SK-N-SH treated with all-trans-retinoic acid at 6 μM for 48 hours (cell line): ENCODE data around the gene MED16.
A peak's percentile ranks its signal among the peaks of the same experiment; 100 is the strongest.

Source experiments
- ATAC-seq: fragments of 200-7000 bp; cut with Tn5 transposase; 3 replicates; pipeline ENCODE4 v1.9.1; 2020; ENCODE audit warnings: mild to moderate bottlenecking, moderate library complexity
- ARNTL ChIP-seq: fragments of 450-650 bp; formaldehyde crosslinking; IDR thresholded peaks from 2 replicates; pipeline ENCODE4 v1.5.0; 2020; ENCODE audit warnings: low read depth, mild to moderate bottlenecking, moderate library complexity, borderline replicate concordance
- BACH2 ChIP-seq: fragments of 250-450 bp; sonication (Bioruptor Pico); IDR thresholded peaks from 2 replicates; pipeline ENCODE4 v1.9.0; 2021; ENCODE audit warnings: mild to moderate bottlenecking, borderline replicate concordance
- CSDC2 ChIP-seq: fragments of 250-450 bp; sonication (Bioruptor Pico); IDR thresholded peaks from 2 replicates; pipeline ENCODE4 v1.5.0; 2020; ENCODE audit warnings: mild to moderate bottlenecking, moderate library complexity
- ESRRG ChIP-seq: fragments of 250-450 bp; sonication (Bioruptor Pico); IDR thresholded peaks from 2 replicates; pipeline ENCODE4 v1.6.1; 2021; ENCODE audit warnings: mild to moderate bottlenecking
- GLIS3 ChIP-seq: fragments of 250-450 bp; sonication (Bioruptor Pico); IDR thresholded peaks from 2 replicates; pipeline ENCODE4 v1.5.0; 2020; ENCODE audit warnings: mild to moderate bottlenecking, moderate library complexity
- ISL1 ChIP-seq: fragments of 250-450 bp; sonication (Bioruptor Pico); IDR thresholded peaks from 2 replicates; pipeline ENCODE4 v2.1.2; 2022; ENCODE audit warnings: mild to moderate bottlenecking, moderate library complexity
- OSR1 ChIP-seq: fragments of 250-450 bp; sonication (Bioruptor Pico); IDR thresholded peaks from 2 replicates; pipeline ENCODE4 v1.8.0; 2022; ENCODE audit warnings: moderate library complexity, mild to moderate bottlenecking, inconsistent platforms
- PPARA ChIP-seq: fragments of 250-450 bp; sonication (Bioruptor Pico); IDR thresholded peaks from 2 replicates; pipeline ENCODE4 v1.5.0; 2020; ENCODE audit warnings: mild to moderate bottlenecking, borderline replicate concordance
- RARB ChIP-seq: fragments of 250-450 bp; sonication (Bioruptor Pico); IDR thresholded peaks from 2 replicates; pipeline ENCODE4 v1.8.0; 2021; ENCODE audit warnings: mild to moderate bottlenecking, moderate library complexity
- SNAI2 ChIP-seq: fragments of 250-450 bp; sonication (Bioruptor Pico); IDR thresholded peaks from 2 replicates; pipeline ENCODE4 v1.5.0; 2020; ENCODE audit warnings: mild to moderate bottlenecking, moderate library complexity
- TCF4 ChIP-seq: fragments of 250-450 bp; sonication (Bioruptor Pico); IDR thresholded peaks from 2 replicates; pipeline ENCODE4 v1.8.0; 2021; ENCODE audit warnings: mild to moderate bottlenecking, moderate library complexity, borderline replicate concordance
- TOX ChIP-seq: fragments of 250-450 bp; sonication (Bioruptor Pico); IDR thresholded peaks from 2 replicates; pipeline ENCODE4 v1.8.0; 2021; ENCODE audit warnings: mild to moderate bottlenecking, moderate library complexity, borderline replicate concordance
- ZC3H10 ChIP-seq: fragments of 250-450 bp; sonication (Bioruptor Pico); IDR thresholded peaks from 2 replicates; pipeline ENCODE4 v1.5.1; 2021; ENCODE audit warnings: mild to moderate bottlenecking, moderate library complexity
- ZFP3 ChIP-seq: fragments of 250-450 bp; sonication (Bioruptor Pico); IDR thresholded peaks from 2 replicates; pipeline ENCODE4 v1.5.0; 2020; ENCODE audit warnings: mild to moderate bottlenecking, moderate library complexity
- ZFP30 ChIP-seq: fragments of 450-650 bp; formaldehyde crosslinking; IDR thresholded peaks from 2 replicates; pipeline ENCODE4 v1.5.0; 2022; ENCODE audit warnings: mild to moderate bottlenecking, moderate library complexity
- ZNF565 ChIP-seq: fragments of 450-650 bp; formaldehyde crosslinking; conservative IDR thresholded peaks from 2 replicates; pipeline ENCODE4 v1.5.0; 2020; ENCODE audit warnings: low read depth, mild to moderate bottlenecking, moderate library complexity
- ZNF70 ChIP-seq: fragments of 450-650 bp; formaldehyde crosslinking; IDR thresholded peaks from 2 replicates; pipeline ENCODE4 v1.5.0; 2020; ENCODE audit warnings: mild to moderate bottlenecking, moderate library complexity
- ZNF8 ChIP-seq: fragments of 450-650 bp; formaldehyde crosslinking; IDR thresholded peaks from 2 replicates; pipeline ENCODE4 v1.5.0; 2020; ENCODE audit warnings: mild to moderate bottlenecking, moderate library complexity
- TF ChIP-seq, protein P1 (sequence below): fragments of 250-450 bp; sonication (Bioruptor Pico); IDR thresholded peaks from 2 replicates; pipeline ENCODE4 v1.8.0; 2020; ENCODE audit warnings: mild to moderate bottlenecking, moderate library complexity, borderline replicate concordance
- TF ChIP-seq, protein P2 (sequence below): fragments of 250-450 bp; sonication (Bioruptor Pico); IDR thresholded peaks from 2 replicates; pipeline ENCODE4 v1.8.0; 2021; ENCODE audit warnings: low read depth, mild to moderate bottlenecking, moderate library complexity, borderline replicate concordance
- TF ChIP-seq, protein P3 (sequence below): fragments of 250-450 bp; sonication (Bioruptor Pico); IDR thresholded peaks from 2 replicates; pipeline ENCODE4 v1.5.0; 2020; ENCODE audit warnings: mild to moderate bottlenecking, moderate library complexity
- TF ChIP-seq, protein P4 (sequence below): fragments of 250-450 bp; sonication (Bioruptor Pico); IDR thresholded peaks from 2 replicates; pipeline ENCODE4 v1.5.1; 2020; ENCODE audit warnings: low read depth, mild to moderate bottlenecking, moderate library complexity
- TF ChIP-seq, protein P5 (sequence below): fragments of 250-450 bp; sonication (Bioruptor Pico); IDR thresholded peaks from 2 replicates; pipeline ENCODE4 v1.5.1; 2021; ENCODE audit warnings: mild to moderate bottlenecking, moderate library complexity

Gene MED16

DNA sequence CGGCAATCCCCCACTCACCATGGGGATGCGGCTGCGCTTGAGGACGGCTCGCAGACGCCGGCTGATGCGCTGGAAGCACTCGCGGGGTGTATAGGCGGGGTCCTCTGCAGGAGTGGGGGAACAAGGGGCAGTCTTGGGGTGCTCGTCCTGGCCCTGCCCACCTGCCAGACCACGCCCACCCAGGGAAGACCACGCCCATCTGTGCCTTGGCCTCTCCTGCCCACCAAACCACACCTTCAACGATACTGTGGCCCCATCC, 7.0 kb upstream of the MED16 start (continued):
- no peak for TF ChIP-seq ZC3H10 (CRISPR knock-in tag)
- TF ChIP-seq TCF4 (CRISPR knock-in tag): no peak
- TF ChIP-seq ZNF565: no peak

DNA sequence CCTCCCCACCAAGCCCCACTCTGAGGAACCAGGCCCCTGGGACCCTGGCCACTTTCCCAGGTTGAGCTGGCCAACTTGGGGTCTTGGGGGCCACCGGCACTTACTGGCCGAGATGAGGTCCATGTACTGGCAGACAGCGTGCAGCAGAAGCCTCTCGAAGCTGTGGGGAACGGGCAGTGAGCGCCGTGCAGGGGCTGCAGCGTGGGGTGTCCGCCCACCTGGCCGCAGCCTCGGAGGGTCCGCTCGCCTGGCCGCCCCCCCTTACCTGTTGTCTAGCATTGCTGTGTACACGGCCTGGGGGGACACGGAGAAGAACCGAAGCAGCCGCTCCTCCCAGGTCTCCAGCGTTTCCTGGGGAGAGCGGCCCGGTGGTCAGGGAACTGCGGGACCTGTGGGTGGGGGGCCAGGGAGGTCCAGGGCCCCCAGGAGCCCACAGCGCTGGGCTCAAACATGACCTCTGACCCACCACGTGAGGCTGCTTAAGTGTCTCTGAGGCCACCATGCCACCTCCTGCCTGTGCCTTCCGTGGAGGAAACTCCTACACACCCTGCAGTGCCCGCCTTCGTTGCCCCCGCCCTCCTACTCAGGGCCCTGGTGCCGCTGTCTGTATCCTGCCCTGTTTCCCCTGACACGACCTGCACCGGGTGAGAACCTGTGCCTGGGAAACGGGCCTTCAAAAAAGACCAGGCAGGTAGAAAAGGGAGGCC, 6.5 kb upstream of the MED16 start:
- TF ChIP-seq RARB (CRISPR knock-in tag): no peak
- TF ChIP-seq ZFP3: peak; percentile 98
- TF ChIP-seq, all 23 proteins: peak for 1
- ATAC-seq: no peak

DNA sequence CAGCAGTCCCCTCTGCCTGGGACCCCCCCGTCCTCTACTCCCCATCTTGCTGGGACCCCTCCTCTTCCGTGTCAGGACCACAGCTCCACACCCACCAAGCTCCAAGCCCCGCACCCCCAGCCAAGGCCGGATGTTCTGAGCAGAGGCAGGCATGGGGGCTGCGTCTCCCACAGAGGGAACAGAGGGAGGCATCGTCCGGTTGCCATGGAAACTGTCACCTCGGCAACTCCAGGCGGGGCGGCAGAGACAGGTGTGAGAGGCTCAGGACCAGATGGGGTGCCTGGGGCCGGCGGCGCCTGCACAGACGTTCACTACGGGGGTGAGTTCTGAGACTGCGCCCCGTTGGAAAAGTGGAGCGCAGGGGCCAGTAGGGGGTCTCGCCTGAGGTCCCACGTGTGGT, 5.7 kb upstream of the MED16 start:
- TF ChIP-seq ISL1 (CRISPR knock-in tag) (no peak), TOX (CRISPR knock-in tag) (no peak), BACH2 (no peak), ZC3H10 (CRISPR knock-in tag) (no peak), GLIS3 (CRISPR knock-in tag) (no peak), ZFP30 (no peak), ZFP3 (no peak), TCF4 (CRISPR knock-in tag) (no peak), ZNF565 (no peak), ZNF70 (no peak), SNAI2 (CRISPR knock-in tag) (no peak), PPARA (CRISPR knock-in tag) (no peak), CSDC2 (CRISPR knock-in tag) (no peak), ZNF8 (no peak), RARB (CRISPR knock-in tag) (no peak)
- TF ChIP-seq, protein P1, sequence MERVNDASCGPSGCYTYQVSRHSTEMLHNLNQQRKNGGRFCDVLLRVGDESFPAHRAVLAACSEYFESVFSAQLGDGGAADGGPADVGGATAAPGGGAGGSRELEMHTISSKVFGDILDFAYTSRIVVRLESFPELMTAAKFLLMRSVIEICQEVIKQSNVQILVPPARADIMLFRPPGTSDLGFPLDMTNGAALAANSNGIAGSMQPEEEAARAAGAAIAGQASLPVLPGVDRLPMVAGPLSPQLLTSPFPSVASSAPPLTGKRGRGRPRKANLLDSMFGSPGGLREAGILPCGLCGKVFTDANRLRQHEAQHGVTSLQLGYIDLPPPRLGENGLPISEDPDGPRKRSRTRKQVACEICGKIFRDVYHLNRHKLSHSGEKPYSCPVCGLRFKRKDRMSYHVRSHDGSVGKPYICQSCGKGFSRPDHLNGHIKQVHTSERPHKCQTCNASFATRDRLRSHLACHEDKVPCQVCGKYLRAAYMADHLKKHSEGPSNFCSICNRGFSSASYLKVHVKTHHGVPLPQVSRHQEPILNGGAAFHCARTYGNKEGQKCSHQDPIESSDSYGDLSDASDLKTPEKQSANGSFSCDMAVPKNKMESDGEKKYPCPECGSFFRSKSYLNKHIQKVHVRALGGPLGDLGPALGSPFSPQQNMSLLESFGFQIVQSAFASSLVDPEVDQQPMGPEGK (CRISPR knock-in tag): no peak
- TF ChIP-seq, protein P2, sequence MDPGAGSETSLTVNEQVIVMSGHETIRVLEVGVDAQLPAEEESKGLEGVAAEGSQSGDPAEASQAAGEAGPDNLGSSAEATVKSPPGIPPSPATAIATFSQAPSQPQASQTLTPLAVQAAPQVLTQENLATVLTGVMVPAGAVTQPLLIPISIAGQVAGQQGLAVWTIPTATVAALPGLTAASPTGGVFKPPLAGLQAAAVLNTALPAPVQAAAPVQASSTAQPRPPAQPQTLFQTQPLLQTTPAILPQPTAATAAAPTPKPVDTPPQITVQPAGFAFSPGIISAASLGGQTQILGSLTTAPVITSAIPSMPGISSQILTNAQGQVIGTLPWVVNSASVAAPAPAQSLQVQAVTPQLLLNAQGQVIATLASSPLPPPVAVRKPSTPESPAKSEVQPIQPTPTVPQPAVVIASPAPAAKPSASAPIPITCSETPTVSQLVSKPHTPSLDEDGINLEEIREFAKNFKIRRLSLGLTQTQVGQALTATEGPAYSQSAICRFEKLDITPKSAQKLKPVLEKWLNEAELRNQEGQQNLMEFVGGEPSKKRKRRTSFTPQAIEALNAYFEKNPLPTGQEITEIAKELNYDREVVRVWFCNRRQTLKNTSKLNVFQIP (CRISPR knock-in tag): no peak
- TF ChIP-seq, protein P3, sequence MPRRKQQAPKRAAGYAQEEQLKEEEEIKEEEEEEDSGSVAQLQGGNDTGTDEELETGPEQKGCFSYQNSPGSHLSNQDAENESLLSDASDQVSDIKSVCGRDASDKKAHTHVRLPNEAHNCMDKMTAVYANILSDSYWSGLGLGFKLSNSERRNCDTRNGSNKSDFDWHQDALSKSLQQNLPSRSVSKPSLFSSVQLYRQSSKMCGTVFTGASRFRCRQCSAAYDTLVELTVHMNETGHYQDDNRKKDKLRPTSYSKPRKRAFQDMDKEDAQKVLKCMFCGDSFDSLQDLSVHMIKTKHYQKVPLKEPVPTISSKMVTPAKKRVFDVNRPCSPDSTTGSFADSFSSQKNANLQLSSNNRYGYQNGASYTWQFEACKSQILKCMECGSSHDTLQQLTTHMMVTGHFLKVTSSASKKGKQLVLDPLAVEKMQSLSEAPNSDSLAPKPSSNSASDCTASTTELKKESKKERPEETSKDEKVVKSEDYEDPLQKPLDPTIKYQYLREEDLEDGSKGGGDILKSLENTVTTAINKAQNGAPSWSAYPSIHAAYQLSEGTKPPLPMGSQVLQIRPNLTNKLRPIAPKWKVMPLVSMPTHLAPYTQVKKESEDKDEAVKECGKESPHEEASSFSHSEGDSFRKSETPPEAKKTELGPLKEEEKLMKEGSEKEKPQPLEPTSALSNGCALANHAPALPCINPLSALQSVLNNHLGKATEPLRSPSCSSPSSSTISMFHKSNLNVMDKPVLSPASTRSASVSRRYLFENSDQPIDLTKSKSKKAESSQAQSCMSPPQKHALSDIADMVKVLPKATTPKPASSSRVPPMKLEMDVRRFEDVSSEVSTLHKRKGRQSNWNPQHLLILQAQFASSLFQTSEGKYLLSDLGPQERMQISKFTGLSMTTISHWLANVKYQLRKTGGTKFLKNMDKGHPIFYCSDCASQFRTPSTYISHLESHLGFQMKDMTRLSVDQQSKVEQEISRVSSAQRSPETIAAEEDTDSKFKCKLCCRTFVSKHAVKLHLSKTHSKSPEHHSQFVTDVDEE (CRISPR knock-in tag): no peak
- ATAC-seq: no peak

DNA sequence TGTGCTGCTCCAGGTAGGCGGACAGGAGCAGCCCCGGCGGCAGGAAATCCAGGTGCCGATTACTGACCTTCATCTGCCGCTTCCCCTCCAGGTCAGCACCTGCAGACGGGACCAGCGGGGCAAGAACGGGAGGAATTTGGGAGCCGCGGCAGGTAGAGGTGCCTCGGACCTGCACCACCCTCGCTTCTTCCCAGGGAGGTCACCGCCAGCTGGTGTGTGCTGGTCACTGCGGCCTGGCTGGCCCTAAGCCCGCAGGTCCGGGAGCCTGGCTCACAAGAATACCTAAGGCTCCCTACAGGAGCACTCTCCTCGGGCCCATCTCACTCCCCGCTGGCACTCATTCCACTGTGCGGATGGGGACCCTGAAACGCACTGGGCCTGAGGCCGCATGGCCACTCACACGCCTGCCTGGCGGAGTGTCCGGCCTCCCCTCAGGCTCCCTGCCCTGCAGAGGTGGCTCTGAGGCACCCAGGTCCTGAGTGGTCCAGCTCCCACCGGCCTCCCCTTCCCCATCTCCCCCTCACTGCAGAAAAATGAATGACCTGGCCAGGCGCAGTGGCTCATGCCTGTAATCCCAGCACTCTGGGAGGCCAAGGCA, 4.6 kb upstream of the MED16 start:
- no peak for ATAC-seq
- TF ChIP-seq OSR1 (CRISPR knock-in tag) (no peak), ARNTL (CRISPR knock-in tag) (no peak), ZNF8 (no peak), BACH2 (no peak), CSDC2 (CRISPR knock-in tag) (no peak), RARB (CRISPR knock-in tag) (no peak), ZNF565 (no peak), ZNF70 (no peak), TOX (CRISPR knock-in tag) (no peak), PPARA (CRISPR knock-in tag) (no peak), ESRRG (no peak)
- TF ChIP-seq, protein P4, sequence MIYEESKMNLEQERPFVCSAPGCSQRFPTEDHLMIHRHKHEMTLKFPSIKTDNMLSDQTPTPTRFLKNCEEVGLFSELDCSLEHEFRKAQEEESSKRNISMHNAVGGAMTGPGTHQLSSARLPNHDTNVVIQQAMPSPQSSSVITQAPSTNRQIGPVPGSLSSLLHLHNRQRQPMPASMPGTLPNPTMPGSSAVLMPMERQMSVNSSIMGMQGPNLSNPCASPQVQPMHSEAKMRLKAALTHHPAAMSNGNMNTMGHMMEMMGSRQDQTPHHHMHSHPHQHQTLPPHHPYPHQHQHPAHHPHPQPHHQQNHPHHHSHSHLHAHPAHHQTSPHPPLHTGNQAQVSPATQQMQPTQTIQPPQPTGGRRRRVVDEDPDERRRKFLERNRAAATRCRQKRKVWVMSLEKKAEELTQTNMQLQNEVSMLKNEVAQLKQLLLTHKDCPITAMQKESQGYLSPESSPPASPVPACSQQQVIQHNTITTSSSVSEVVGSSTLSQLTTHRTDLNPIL (CRISPR knock-in tag): no peak
- TF ChIP-seq, protein P5, sequence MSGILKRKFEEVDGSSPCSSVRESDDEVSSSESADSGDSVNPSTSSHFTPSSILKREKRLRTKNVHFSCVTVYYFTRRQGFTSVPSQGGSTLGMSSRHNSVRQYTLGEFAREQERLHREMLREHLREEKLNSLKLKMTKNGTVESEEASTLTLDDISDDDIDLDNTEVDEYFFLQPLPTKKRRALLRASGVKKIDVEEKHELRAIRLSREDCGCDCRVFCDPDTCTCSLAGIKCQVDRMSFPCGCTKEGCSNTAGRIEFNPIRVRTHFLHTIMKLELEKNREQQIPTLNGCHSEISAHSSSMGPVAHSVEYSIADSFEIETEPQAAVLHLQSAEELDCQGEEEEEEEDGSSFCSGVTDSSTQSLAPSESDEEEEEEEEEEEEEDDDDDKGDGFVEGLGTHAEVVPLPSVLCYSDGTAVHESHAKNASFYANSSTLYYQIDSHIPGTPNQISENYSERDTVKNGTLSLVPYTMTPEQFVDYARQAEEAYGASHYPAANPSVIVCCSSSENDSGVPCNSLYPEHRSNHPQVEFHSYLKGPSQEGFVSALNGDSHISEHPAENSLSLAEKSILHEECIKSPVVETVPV (CRISPR knock-in tag): no peak
- TF ChIP-seq, protein P1 (CRISPR knock-in tag): no peak
